Thyroid gland (tissue), 4 donors: ENCODE data around the gene ATP1A2. TPM values are rescaled to one million over a fixed set of nuclear protein-coding genes. Genes with fewer than 3 reads are reported as not detected.
"Not testable (repeated sequence)": the region's sequence is repeated elsewhere in the genome, so short reads cannot be mapped to it uniquely, and the experiment has no call there.

ENCODE experiments used
- DNase-seq, 2 donors: peaks; one replicate each; pipeline ENCODE4 v3.0.0-alpha.2; 2019
- H3K27ac ChIP-seq, 3 donors: fragments of 200-600 bp; sonication (generic); 1 replicate in 2 of 3; 2 replicates in 1 of 3; pipeline ENCODE4 v1.5.1; 2016 to 2019; ENCODE audit warnings: mild to moderate bottlenecking in 1 of 3, moderate library complexity in 1 of 3
- H3K27me3 ChIP-seq: fragments of 200-600 bp; sonication (generic); one replicate; pipeline ENCODE4 v1.5.1; 2019
- H3K36me3 ChIP-seq, 2 donors: fragments of 200-600 bp; sonication (generic); one replicate each; pipeline ENCODE4 v1.5.1; 2016 to 2019
- H3K4me1 ChIP-seq, 2 donors: fragments of 200-600 bp; sonication (generic); one replicate each; pipeline ENCODE4 v1.5.1; 2017 to 2019
- H3K4me3 ChIP-seq, 3 donors: fragments of 200-600 bp; sonication (generic); replicated peaks in 1 of 3; 1 replicate in 2 of 3; 2 replicates in 1 of 3; pipeline ENCODE4 v1.5.1; 2016; ENCODE audit warnings: mild to moderate bottlenecking in 1 of 3
- H3K9me3 ChIP-seq: fragments of 200-600 bp; sonication (generic); one replicate; pipeline ENCODE4 v1.5.1; 2017
- CTCF ChIP-seq, 6 experiments: fragments of 200-600 bp in 3 of 6; fragments of 450-650 bp in 3 of 6; sonication (generic) in 3 of 6; IDR thresholded peaks; one replicate each; pipeline ENCODE4 v1.5.1; 2016 to 2019; ENCODE audit warnings: antibody characterized with exemption in 6 of 6, mild to moderate bottlenecking in 2 of 6, inconsistent platforms in 1 of 6, moderate library complexity in 1 of 6
- POLR2A ChIP-seq, 2 donors: fragments of 450-650 bp; IDR thresholded peaks; one replicate each; pipeline ENCODE4 v1.6.1; 2017; ENCODE audit warnings: antibody characterized with exemption in 2 of 2, mild to moderate bottlenecking in 2 of 2, moderate library complexity in 1 of 2
- WGBS, 2 donors: methylation state at CpG; one replicate each; pipeline ENCODE4 v1.1.5; 2017; 5-methylcytosine and 5-hydroxymethylcytosine counted together
- intact Hi-C: fragments of 100-400 bp; cut with DNase I; formaldehyde crosslinking; loops from one replicate; pipeline ENCODE4 v1.15.1; 2023
- total RNA-seq, 4 donors: library from RNA; depleted of rRNA; stranded (reverse); fragments of >200 nt; gene quantifications; one replicate each; pipeline ENCODE4 v1.2.3, GENCODE V29; 2016

ATP1A2 gene
- total RNA-seq, 4 donors from 2014 or later, result 1.1 to 4.2 (median 2.6) TPM

- Histone ChIP-seq H3K27me3 (no peaks in the 10 kb centered on the region), H3K36me3 (no peaks in the 10 kb centered on the region), H3K27ac (no peak overlapping the region), H3K4me1 (peaks cover 0 to 13% of the 10 kb centered on the region in 2 donors), H3K4me3 (no peak overlapping the region), H3K9me3 (no peaks in the 10 kb centered on the region)
- intact Hi-C loops, result no loop called here
- TF ChIP-seq POLR2A (IDR thresholded peaks at IDR 0.05) (no peak), CTCF (IDR thresholded peaks at IDR 0.05) (no peak)
- DNase-seq, result no peak
These were observed 8.2 kb downstream of the ATP1A2 start for GRCh38 chr1:160123726-160124125.

- TF ChIP-seq CTCF (IDR thresholded peaks at IDR 0.05), result no peak
- TF ChIP-seq POLR2A (IDR thresholded peaks at IDR 0.05), result no peak
- Histone ChIP-seq H3K27ac (no peak overlapping the region), H3K4me1 (peaks cover 0 to 13% of the 10 kb centered on the region in 2 donors), H3K27me3 (no peaks in the 10 kb centered on the region), H3K9me3 (no peaks in the 10 kb centered on the region), H3K4me3 (no peak overlapping the region), H3K36me3 (no peaks in the 10 kb centered on the region)
- intact Hi-C loops, result no loop called here
- 64 to 76% methylated on average over 8 of the region's 8 CpGs for WGBS, 2 donors
- no peak for DNase-seq
These were observed 9.3 kb downstream of the ATP1A2 start for GRCh38 chr1:160124705-160125478.

GRCh38 chr1:160125746-160126145 lies 10.2 kb downstream of the ATP1A2 start:
- TF ChIP-seq CTCF (IDR thresholded peaks at IDR 0.05), result no peak
- TF ChIP-seq POLR2A (IDR thresholded peaks at IDR 0.05), result no peak
- no peaks in the 10 kb centered on the region for H3K36me3 ChIP-seq
- H3K4me3 ChIP-seq, result no peak overlapping the region
- WGBS, 2 donors, result 75 to 76% methylated on average over 1 of the region's 1 CpG
- peaks cover 0 to 13% of the 10 kb centered on the region in 2 donors for H3K4me1 ChIP-seq
- H3K27ac ChIP-seq, result no peak overlapping the region
- no peak for DNase-seq
- H3K27me3 ChIP-seq, result no peaks in the 10 kb centered on the region
- intact Hi-C loops, result no loop called here
- H3K9me3 ChIP-seq, result no peaks in the 10 kb centered on the region

GRCh38 chr1:160126342-160126741 lies 10.8 kb downstream of the ATP1A2 start:
- 71 to 72% methylated on average over 4 of the region's 4 CpGs for WGBS, 2 donors
- H3K4me3 ChIP-seq, H3K36me3 ChIP-seq, DNase-seq, intact Hi-C loops, H3K27ac ChIP-seq, H3K9me3 ChIP-seq, H3K27me3 ChIP-seq: not testable (repeated sequence)
- peaks cover 0 to 13% of the 10 kb centered on the region in 2 donors for H3K4me1 ChIP-seq

- H3K27ac ChIP-seq, result no peak overlapping the region
- TF ChIP-seq POLR2A (IDR thresholded peaks at IDR 0.05), result no peak
- no peak for TF ChIP-seq CTCF (IDR thresholded peaks at IDR 0.05)
- intact Hi-C loops, result no loop called here
- peaks cover 0 to 13% of the 10 kb centered on the region in 2 donors for H3K4me1 ChIP-seq
- no peaks in the 10 kb centered on the region for H3K9me3 ChIP-seq
- H3K27me3 ChIP-seq, result no peaks in the 10 kb centered on the region
- H3K4me3 ChIP-seq, result no peak overlapping the region
- WGBS, 2 donors, result 95 to 98% methylated on average over 9 of the region's 9 CpGs
- DNase-seq, result no peak
- H3K36me3 ChIP-seq, result no peaks in the 10 kb centered on the region
These were observed 11.8 kb downstream of the ATP1A2 start for GRCh38 chr1:160127381-160127780.
